Transverse colon (tissue), 4 donors: ENCODE results near the gene MASP1. TPM values are rescaled to one million over a fixed set of nuclear protein-coding genes. Genes with fewer than 3 reads are reported as not detected.

ENCODE experiments used
- DNase-seq: peaks from one replicate; pipeline ENCODE4 v3.0.0-alpha.2; 2019
- H3K27ac ChIP-seq, 4 donors: fragments of 200-600 bp; sonication (generic); 2 replicates each; pipeline ENCODE4 v1.5.1; 2016 to 2018; ENCODE audit warnings: inconsistent platforms in 4 of 4
- H3K27me3 ChIP-seq: fragments of 200-600 bp; sonication (generic); 2 replicates; pipeline ENCODE4 v1.5.1; 2017; ENCODE audit warnings: inconsistent platforms
- H3K36me3 ChIP-seq, 4 donors: fragments of 200-600 bp; sonication (generic); 2 replicates each; pipeline ENCODE4 v1.5.1; 2017 to 2019; ENCODE audit warnings: inconsistent platforms in 4 of 4
- H3K4me1 ChIP-seq, 4 donors: fragments of 200-600 bp; sonication (generic); 2 replicates each; pipeline ENCODE4 v1.5.1; 2017 to 2020; ENCODE audit warnings: inconsistent platforms in 4 of 4
- H3K4me3 ChIP-seq, 4 donors: fragments of 200-600 bp; sonication (generic); 1 replicate in 1 of 4; 2 replicates in 3 of 4; pipeline versions ENCODE4 v1.5.1 to v1.6.1; 2017 to 2019; ENCODE audit warnings: inconsistent platforms in 4 of 4
- H3K9me3 ChIP-seq, 2 donors: fragments of 200-600 bp; sonication (generic); 2 replicates each; pipeline ENCODE4 v1.5.1; 2017 to 2019; ENCODE audit warnings: inconsistent platforms in 2 of 2
- EP300 ChIP-seq: sonication (generic); formaldehyde crosslinking; IDR thresholded peaks from one replicate; pipeline ENCODE4 v1.6.1; 2017; ENCODE audit warnings: antibody characterized with exemption, low read depth
- POLR2A ChIP-seq: fragments of 450-650 bp; IDR thresholded peaks from one replicate; pipeline ENCODE4 v1.6.1; 2016; ENCODE audit warnings: antibody characterized with exemption, mild to moderate bottlenecking, moderate library complexity
- POLR2AphosphoS5 ChIP-seq, 3 donors: sonication (generic); formaldehyde crosslinking; IDR thresholded peaks; one replicate each; pipeline ENCODE4 v1.6.1; 2016; ENCODE audit warnings: antibody characterized with exemption in 3 of 3
- WGBS, 2 donors: methylation state at CpG; one replicate each; pipeline ENCODE4 v1.1.5; 2018; ENCODE audit warnings: low coverage in 1 of 2; 5-methylcytosine and 5-hydroxymethylcytosine counted together
- in situ Hi-C, 4 donors: fragments of 200-750 bp; cut with MboI; loops; one replicate each; pipeline versions ENCODE4 v1.15.0 to v1.15.1; 2017; ENCODE audit warnings: low sequenced_read_pairs in 3 of 4, low pct_ligation_motif_present in 1 of 4, low pct_unique_long_range_greater_than_20kb in 1 of 4
- intact Hi-C: fragments of 100-400 bp; cut with DNase I; formaldehyde crosslinking; loops from one replicate; pipeline ENCODE4 v1.15.1; 2023; ENCODE audit warnings: low total_unique reads
- total RNA-seq, 4 donors: library from RNA; depleted of rRNA; stranded (reverse); fragments of >200 nt; gene quantifications; one replicate each; pipeline ENCODE4 v1.1.0, GENCODE V29; 2016
- TF ChIP-seq, protein P1 (sequence below), 5 experiments: fragments of 200-600 bp in 3 of 5; fragments of 450-650 bp in 2 of 5; sonication (generic) in 3 of 5; IDR thresholded peaks; 1 replicate in 2 of 5; 2 replicates in 3 of 5; pipeline ENCODE4 v1.5.1; 2016 to 2017; ENCODE audit warnings: antibody characterized with exemption in 5 of 5, inconsistent platforms in 3 of 5, mild to moderate bottlenecking in 2 of 5, moderate library complexity in 1 of 5

Gene MASP1
- total RNA-seq, 4 donors from 2014 or later = 4.5 to 45.2 (median 13.9) TPM

DNA sequence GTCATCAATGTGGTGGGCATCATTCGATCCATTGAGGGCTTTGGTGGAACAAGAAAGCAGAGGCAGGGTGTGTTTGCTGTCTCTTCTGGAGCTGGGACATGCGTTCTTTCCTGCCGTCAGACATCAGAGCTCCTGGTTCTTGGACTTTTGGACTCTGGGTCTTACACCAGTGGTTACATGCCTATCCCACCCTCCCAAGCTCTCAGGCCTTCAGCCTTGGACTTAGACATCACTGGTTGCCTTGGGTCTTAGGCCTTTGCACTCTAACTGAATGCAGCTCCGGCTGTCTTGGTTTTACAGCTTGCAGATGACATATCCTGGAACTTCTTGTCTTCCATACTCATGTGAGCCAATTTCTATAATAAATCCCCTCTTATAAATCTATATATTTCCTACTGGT, 8.1 kb upstream of the MASP1 start:
- whole genome bisulfite sequencing, 2 donors = 87 to 88% methylated on average over 1 to 4 of the region's 4 CpGs

DNA sequence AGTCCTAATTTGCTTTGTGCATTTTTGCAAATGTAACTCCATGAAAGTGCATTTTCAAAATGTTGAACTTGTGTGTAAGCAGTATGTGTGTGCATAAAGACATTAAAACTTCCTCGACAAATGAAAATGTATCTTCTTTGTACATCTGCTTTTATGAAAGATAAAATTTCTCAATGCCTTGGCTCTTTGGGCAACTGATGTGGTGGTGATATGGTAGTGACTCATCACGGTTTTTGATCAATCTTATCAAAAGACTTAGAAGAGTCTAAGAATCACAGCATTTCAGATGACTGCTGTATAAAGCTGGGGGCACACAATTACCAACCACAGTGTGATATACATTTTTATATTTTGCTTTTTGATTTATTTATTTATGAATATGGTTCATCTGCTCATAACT, 5.4 kb upstream of the MASP1 start:
- H3K4me1 ChIP-seq = peaks cover 0 to 2% (median 0%) of the 10 kb centered on the region in 4 donors
- intact Hi-C loops (loop anchor here (10.0 kb wide), 1 partner anchor 72 kb away; no protein-coding TSS in a partner anchor), in situ Hi-C loops (no loop called here)
- no peaks in the 10 kb centered on the region for H3K9me3 ChIP-seq
- no peaks in the 10 kb centered on the region for H3K36me3 ChIP-seq
- TF ChIP-seq EP300 (no peak), POLR2A (no peak), POLR2AphosphoS5 (IDR thresholded peaks at IDR 0.05) (no peak)
- H3K27ac ChIP-seq = no peak overlapping the region
- DNase-seq = no peak
- WGBS, 2 donors = 68 to 75% methylated on average over 2 of the region's 2 CpGs
- H3K4me3 ChIP-seq = no peak overlapping the region
- H3K27me3 ChIP-seq = no peaks in the 10 kb centered on the region

More for the DNA sequence above, 8.1 kb upstream of the MASP1 start:
- H3K36me3 ChIP-seq = no peaks in the 10 kb centered on the region
- H3K27ac ChIP-seq = no peak overlapping the region
- TF ChIP-seq EP300 (no peak), POLR2A (no peak), POLR2AphosphoS5 (IDR thresholded peaks at IDR 0.05) (no peak)
- TF ChIP-seq, protein P1, sequence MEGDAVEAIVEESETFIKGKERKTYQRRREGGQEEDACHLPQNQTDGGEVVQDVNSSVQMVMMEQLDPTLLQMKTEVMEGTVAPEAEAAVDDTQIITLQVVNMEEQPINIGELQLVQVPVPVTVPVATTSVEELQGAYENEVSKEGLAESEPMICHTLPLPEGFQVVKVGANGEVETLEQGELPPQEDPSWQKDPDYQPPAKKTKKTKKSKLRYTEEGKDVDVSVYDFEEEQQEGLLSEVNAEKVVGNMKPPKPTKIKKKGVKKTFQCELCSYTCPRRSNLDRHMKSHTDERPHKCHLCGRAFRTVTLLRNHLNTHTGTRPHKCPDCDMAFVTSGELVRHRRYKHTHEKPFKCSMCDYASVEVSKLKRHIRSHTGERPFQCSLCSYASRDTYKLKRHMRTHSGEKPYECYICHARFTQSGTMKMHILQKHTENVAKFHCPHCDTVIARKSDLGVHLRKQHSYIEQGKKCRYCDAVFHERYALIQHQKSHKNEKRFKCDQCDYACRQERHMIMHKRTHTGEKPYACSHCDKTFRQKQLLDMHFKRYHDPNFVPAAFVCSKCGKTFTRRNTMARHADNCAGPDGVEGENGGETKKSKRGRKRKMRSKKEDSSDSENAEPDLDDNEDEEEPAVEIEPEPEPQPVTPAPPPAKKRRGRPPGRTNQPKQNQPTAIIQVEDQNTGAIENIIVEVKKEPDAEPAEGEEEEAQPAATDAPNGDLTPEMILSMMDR (IDR thresholded peaks at IDR 0.05) = no peak
- DNase-seq = no peak
- no peaks in the 10 kb centered on the region for H3K27me3 ChIP-seq
- H3K9me3 ChIP-seq = no peaks in the 10 kb centered on the region
- no peaks in the 10 kb centered on the region for H3K4me1 ChIP-seq
- in situ Hi-C loops = no loop called here
- intact Hi-C loops = loop anchor here (10.0 kb wide), 1 partner anchor 75 kb away; no protein-coding TSS in a partner anchor
- H3K4me3 ChIP-seq = no peak overlapping the region

DNA sequence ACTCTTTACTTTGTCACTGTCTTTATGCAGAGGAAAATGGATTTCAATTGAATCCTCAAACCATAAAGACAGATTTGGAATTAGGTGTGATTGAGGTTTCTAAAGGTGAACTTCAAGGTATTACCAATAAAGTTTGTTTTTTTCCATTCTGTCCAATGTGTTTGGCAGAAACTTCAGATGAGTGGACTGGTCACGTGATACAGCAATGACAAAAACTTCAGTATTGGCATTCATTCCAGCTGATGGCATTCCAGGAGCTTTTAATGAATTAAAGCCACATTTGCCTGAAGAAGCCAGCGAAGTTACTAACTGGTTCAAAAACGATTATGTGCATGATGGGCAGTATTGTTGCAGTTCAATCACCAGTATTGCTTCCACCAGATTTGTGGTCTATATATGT, 4.5 kb upstream of the MASP1 start:
- Histone ChIP-seq H3K4me1 (peaks cover 0 to 2% (median 0%) of the 10 kb centered on the region in 4 donors), H3K27me3 (no peaks in the 10 kb centered on the region), H3K27ac (no peak overlapping the region), H3K9me3 (no peaks in the 10 kb centered on the region), H3K4me3 (no peak overlapping the region), H3K36me3 (no peaks in the 10 kb centered on the region)
- TF ChIP-seq, protein P1 (IDR thresholded peaks at IDR 0.05) = no peak
- in situ Hi-C loops (no loop called here), intact Hi-C loops (loop anchor here (10.0 kb wide), 1 partner anchor 71 kb away; no protein-coding TSS in a partner anchor)
- no peak for DNase-seq
- 71% methylated on average over 3 of the region's 3 CpGs; no CpG with 5 or more reads in 1 of the 2 donors for WGBS, 2 donors

DNA sequence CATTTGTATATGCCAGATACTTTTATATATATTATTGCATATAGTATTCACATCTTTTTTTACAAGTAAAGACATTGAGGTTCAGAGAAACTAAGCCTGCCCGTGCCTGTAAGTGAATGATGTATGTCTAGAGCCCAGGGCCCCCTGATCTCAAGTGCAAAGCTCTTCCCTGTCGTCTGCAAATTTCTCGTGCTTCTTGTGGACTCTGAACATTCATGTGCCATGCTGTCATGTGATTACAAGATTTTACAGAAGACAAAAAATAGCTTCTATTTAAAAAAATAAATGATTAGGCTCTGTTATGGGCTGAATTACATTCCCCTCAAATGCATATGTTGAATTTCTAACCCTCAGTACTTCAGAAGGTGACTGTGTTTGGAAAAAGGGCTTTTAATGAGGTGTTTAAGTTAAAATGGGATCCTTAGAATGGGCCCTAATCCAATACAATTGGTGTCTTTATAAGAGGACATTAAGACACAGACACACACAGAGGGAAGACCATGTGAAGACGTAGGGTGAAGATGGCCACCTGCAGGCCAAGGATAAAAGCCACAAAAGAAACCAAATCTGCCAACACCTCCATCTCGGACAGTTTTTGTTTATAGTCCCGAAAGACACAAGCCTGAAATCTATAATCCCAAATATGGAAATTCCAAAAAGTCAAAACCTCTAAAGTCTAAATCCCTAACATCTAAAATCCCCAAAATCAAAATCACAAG, 3.9 kb upstream of the MASP1 start:
- WGBS, 2 donors = 58 to 66% methylated on average over 6 of the region's 6 CpGs
- intact Hi-C loops = loop anchor here (10.0 kb wide), 1 partner anchor 71 kb away; no protein-coding TSS in a partner anchor
- Histone ChIP-seq H3K9me3 (no peaks in the 10 kb centered on the region), H3K4me3 (no peak overlapping the region), H3K27ac (no peak overlapping the region), H3K27me3 (no peaks in the 10 kb centered on the region), H3K36me3 (no peaks in the 10 kb centered on the region), H3K4me1 (peaks cover 0 to 2% (median 0%) of the 10 kb centered on the region in 4 donors)
- DNase-seq = no peak
- TF ChIP-seq EP300 = no peak
- TF ChIP-seq, protein P1 (IDR thresholded peaks at IDR 0.05) = peak in 1 of 5 experiments; percentile 17
- in situ Hi-C loops = no loop called here
